Measurements from ENCODE around the gene OR2J1.

Gene OR2J1

DNA sequence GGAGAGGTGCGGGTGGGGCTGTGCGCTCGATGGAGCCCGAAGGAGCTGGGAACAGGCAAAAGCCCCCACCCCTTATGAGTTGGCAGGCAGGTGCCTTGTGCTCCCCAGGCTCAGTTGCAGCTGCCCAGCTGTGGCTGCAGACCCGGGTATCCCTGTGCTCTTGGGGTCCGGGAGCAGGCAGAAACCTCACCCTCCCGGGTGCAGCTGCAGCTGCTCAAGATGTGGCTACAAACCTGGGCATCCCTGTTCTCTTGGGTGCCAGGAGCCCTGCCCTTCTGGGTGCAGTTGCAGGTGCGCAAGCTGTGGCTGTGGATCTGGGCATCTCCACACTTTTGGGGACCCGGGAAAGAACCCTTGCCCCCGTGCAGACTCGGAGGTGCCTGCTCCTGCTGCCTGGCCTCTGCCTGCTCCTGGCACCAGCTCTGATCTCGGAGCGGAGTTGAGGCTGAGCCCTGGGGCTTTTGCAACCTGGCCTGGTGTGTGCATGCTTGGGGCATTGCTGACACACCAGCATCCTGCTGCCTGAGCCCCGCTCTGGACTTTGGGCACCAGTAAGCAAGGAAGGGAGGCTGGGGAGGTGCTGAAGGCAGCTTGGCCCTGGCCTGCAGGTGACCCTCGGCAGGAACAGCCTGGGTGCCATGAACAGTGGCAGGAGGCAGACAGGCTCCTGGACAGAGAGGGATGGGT, 30.2 kb downstream of the OR2J1 start:
- Mint-ChIP-seq H3K36me3 (ENCODE audit: low read depth) (no peaks in the 10 kb centered on the region), H3K27ac (no peak overlapping the region), H3K4me1 (no peaks in the 10 kb centered on the region), H3K9me3 (no peaks in the 10 kb centered on the region), H3K27me3 (ENCODE audit: low read depth) (peaks cover 8% of the 10 kb centered on the region), H3K4me3 (no peak overlapping the region)
- TF ChIP-seq, protein P1, sequence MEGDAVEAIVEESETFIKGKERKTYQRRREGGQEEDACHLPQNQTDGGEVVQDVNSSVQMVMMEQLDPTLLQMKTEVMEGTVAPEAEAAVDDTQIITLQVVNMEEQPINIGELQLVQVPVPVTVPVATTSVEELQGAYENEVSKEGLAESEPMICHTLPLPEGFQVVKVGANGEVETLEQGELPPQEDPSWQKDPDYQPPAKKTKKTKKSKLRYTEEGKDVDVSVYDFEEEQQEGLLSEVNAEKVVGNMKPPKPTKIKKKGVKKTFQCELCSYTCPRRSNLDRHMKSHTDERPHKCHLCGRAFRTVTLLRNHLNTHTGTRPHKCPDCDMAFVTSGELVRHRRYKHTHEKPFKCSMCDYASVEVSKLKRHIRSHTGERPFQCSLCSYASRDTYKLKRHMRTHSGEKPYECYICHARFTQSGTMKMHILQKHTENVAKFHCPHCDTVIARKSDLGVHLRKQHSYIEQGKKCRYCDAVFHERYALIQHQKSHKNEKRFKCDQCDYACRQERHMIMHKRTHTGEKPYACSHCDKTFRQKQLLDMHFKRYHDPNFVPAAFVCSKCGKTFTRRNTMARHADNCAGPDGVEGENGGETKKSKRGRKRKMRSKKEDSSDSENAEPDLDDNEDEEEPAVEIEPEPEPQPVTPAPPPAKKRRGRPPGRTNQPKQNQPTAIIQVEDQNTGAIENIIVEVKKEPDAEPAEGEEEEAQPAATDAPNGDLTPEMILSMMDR (IDR thresholded peaks at IDR 0.05; ENCODE audit: unreplicated experiment in 3 of 3), result no peak

DNA sequence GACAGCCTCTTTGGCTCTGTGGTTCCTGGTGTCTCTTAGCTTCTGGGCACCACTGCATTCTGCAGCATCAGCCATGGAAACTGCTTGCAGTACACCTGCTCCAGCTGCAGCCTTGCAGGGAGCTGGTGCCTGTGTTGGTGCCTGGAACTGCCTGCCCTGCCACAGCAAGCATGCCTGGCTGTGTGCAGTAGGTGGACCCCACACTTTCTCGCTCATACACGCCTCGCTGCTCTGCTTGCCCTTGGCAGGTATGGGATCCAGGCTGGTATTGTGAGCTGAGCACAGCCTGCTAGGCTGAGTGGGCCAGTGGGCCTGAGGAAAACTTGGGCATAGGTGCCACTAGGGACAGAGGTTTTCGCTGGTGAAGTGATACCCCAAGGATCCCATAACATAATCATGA, 31.4 kb downstream of the OR2J1 start:
- no peaks in the 10 kb centered on the region for H3K4me1 Mint-ChIP-seq
- H3K36me3 Mint-ChIP-seq (ENCODE audit: low read depth), result no peaks in the 10 kb centered on the region
- no peak overlapping the region for H3K4me3 Mint-ChIP-seq
- TF ChIP-seq, protein P1 (IDR thresholded peaks at IDR 0.05; ENCODE audit: unreplicated experiment in 3 of 3), result no peak
- H3K27me3 Mint-ChIP-seq (ENCODE audit: low read depth), result peaks cover 8% of the 10 kb centered on the region
- no peaks in the 10 kb centered on the region for H3K9me3 Mint-ChIP-seq
- no peak overlapping the region for H3K27ac Mint-ChIP-seq

- Mint-ChIP-seq H3K9me3 (no peaks in the 10 kb centered on the region), H3K27ac (no peak overlapping the region), H3K27me3 (ENCODE audit: low read depth) (peaks cover 8% of the 10 kb centered on the region), H3K4me1 (no peaks in the 10 kb centered on the region), H3K36me3 (ENCODE audit: low read depth) (no peaks in the 10 kb centered on the region), H3K4me3 (no peak overlapping the region)
- TF ChIP-seq, protein P1 (IDR thresholded peaks at IDR 0.05; ENCODE audit: unreplicated experiment in 3 of 3), result no peak
These were observed 32.4 kb downstream of the OR2J1 start for GRCh38 chr6:29131691-29132090.

GRCh38 chr6:29137724-29138123, 38.4 kb downstream of the OR2J1 start:
- TF ChIP-seq, protein P1 (IDR thresholded peaks at IDR 0.05; ENCODE audit: unreplicated experiment in 3 of 3), result no peak
- Mint-ChIP-seq H3K9me3 (no peaks in the 10 kb centered on the region), H3K4me1 (no peaks in the 10 kb centered on the region), H3K4me3 (no peak overlapping the region), H3K27me3 (ENCODE audit: low read depth) (no peaks in the 10 kb centered on the region), H3K27ac (no peak overlapping the region), H3K36me3 (ENCODE audit: low read depth) (no peaks in the 10 kb centered on the region)

GRCh38 chr6:29141606-29142005, 42.3 kb downstream of the OR2J1 start:
- TF ChIP-seq, protein P1 (IDR thresholded peaks at IDR 0.05; ENCODE audit: unreplicated experiment in 3 of 3), result no peak
- no peak overlapping the region for H3K4me3 Mint-ChIP-seq
- H3K27ac Mint-ChIP-seq, result no peak overlapping the region
- H3K4me1 Mint-ChIP-seq, result no peaks in the 10 kb centered on the region
- peaks cover 8% of the 10 kb centered on the region for H3K27me3 Mint-ChIP-seq (ENCODE audit: low read depth)
- no peaks in the 10 kb centered on the region for H3K36me3 Mint-ChIP-seq (ENCODE audit: low read depth)
- no peaks in the 10 kb centered on the region for H3K9me3 Mint-ChIP-seq

- TF ChIP-seq, protein P1 (IDR thresholded peaks at IDR 0.05; ENCODE audit: unreplicated experiment in 3 of 3), result no peak
- Mint-ChIP-seq H3K9me3 (no peaks in the 10 kb centered on the region), H3K4me1 (no peaks in the 10 kb centered on the region), H3K27me3 (ENCODE audit: low read depth) (peaks cover 8% of the 10 kb centered on the region), H3K36me3 (ENCODE audit: low read depth) (no peaks in the 10 kb centered on the region), H3K27ac (no peak overlapping the region), H3K4me3 (no peak overlapping the region)
These were observed 43.0 kb downstream of the OR2J1 start for GRCh38 chr6:29142309-29142708.
